GM19438 (cell line): Measurements from ENCODE around the gene FBLN1.
"Not testable (repeated sequence)": the region's sequence is repeated elsewhere in the genome, so short reads cannot be mapped to it uniquely, and the experiment has no call there.

ENCODE experiments used
- ATAC-seq: cut with Tn5 transposase; IDR thresholded peaks from one replicate; pipeline ENCODE4 v1.9.1; 2021; ENCODE audit warnings: low read depth; ENCODE audit not compliant: unreplicated experiment

The FBLN1 gene

GRCh38 chr22:45525480-45525879, 22.8 kb downstream of the FBLN1 start:
- no peak for ATAC-seq

GRCh38 chr22:45526281-45526680, 23.6 kb downstream of the FBLN1 start:
- ATAC-seq = no peak

- ATAC-seq = no peak
These were observed 24.2 kb downstream of the FBLN1 start for GRCh38 chr22:45526768-45527360.

- no peak for ATAC-seq
These were observed 24.8 kb downstream of the FBLN1 start for GRCh38 chr22:45527456-45527855.

GRCh38 chr22:45528046-45528445, 25.4 kb downstream of the FBLN1 start:
- no peak for ATAC-seq

GRCh38 chr22:45529105-45529504, 26.4 kb downstream of the FBLN1 start:
- no peak for ATAC-seq

GRCh38 chr22:45529971-45530575, 27.4 kb downstream of the FBLN1 start:
- no peak for ATAC-seq

- ATAC-seq = no peak
These were observed 29.0 kb downstream of the FBLN1 start for GRCh38 chr22:45531441-45532234.

- no peak for ATAC-seq
These were observed 29.6 kb downstream of the FBLN1 start for GRCh38 chr22:45532235-45532631.

GRCh38 chr22:45533703-45534102, 31.0 kb downstream of the FBLN1 start:
- no peak for ATAC-seq

- no peak for ATAC-seq
These were observed 31.9 kb downstream of the FBLN1 start for GRCh38 chr22:45534339-45535192.

GRCh38 chr22:45535290-45535689, 32.6 kb downstream of the FBLN1 start:
- ATAC-seq = no peak

- ATAC-seq = not testable (repeated sequence)
These were observed 33.2 kb downstream of the FBLN1 start for GRCh38 chr22:45535835-45536234.

GRCh38 chr22:45537734-45538181, 35.1 kb downstream of the FBLN1 start:
- ATAC-seq = no peak

- no peak for ATAC-seq
These were observed 35.6 kb downstream of the FBLN1 start for GRCh38 chr22:45538281-45538680.

- no peak for ATAC-seq
These were observed 37.4 kb downstream of the FBLN1 start for GRCh38 chr22:45540122-45540521.

GRCh38 chr22:45541382-45541979, 38.8 kb downstream of the FBLN1 start:
- ATAC-seq = no peak

GRCh38 chr22:45542001-45542520, 39.4 kb downstream of the FBLN1 start:
- ATAC-seq = no peak

GRCh38 chr22:45542736-45543135, 40.1 kb downstream of the FBLN1 start:
- ATAC-seq = not testable (repeated sequence)

GRCh38 chr22:45543243-45543642, 40.6 kb downstream of the FBLN1 start:
- no peak for ATAC-seq
